DND-41 (cell line): ENCODE measurements around the gene CIZ1.
"Not testable (repeated sequence)": the region's sequence is repeated elsewhere in the genome, so short reads cannot be mapped to it uniquely, and the experiment has no call there.

Experiments
- ATAC-seq: fragments of 200-7000 bp; cut with Tn5 transposase; 3 replicates; pipeline ENCODE4 v1.9.1; 2021; ENCODE audit warnings: low read depth; ENCODE audit not compliant: insufficient read depth
- DNase-seq: peaks from one replicate; pipeline ENCODE4 v3.0.0-alpha.2; 2020
- H2AFZ ChIP-seq: 2 replicates; pipeline ENCODE4 v1.6.0; 2012; ENCODE audit warnings: low read depth, low read length
- H3K27ac ChIP-seq: 2 replicates; pipeline ENCODE4 v1.5.1; 2012; ENCODE audit warnings: low read length, inconsistent platforms
- H3K27me3 ChIP-seq: fragments of 200-600 bp; sonication (generic); 2 replicates; pipeline ENCODE4 v1.6.0; 2012; ENCODE audit warnings: low read length, mild to moderate bottlenecking, inconsistent platforms; ENCODE audit not compliant: insufficient read depth, poor library complexity
- H3K36me3 ChIP-seq: 2 replicates; pipeline ENCODE4 v1.5.1; 2012; ENCODE audit warnings: low read length, inconsistent platforms; ENCODE audit not compliant: insufficient read depth
- H3K4me1 ChIP-seq: 2 replicates; pipeline ENCODE4 v1.5.1; 2012; ENCODE audit warnings: mild to moderate bottlenecking, low read length; ENCODE audit not compliant: insufficient read depth
- H3K4me2 ChIP-seq: 2 replicates; pipeline ENCODE4 v1.6.0; 2012; ENCODE audit warnings: mild to moderate bottlenecking, moderate library complexity, low read length, inconsistent platforms; ENCODE audit not compliant: insufficient read depth
- H3K4me3 ChIP-seq, 2 experiments: fragments of 200-600 bp in 1 of 2; shearing (Covaris generic) in 1 of 2; 2 replicates each; pipeline ENCODE4 v1.5.1; 2012 to 2016; ENCODE audit warnings: inconsistent platforms in 2 of 2, low read length in 2 of 2, mild to moderate bottlenecking in 2 of 2, low read depth in 1 of 2, moderate library complexity in 1 of 2
- H3K79me2 ChIP-seq: 2 replicates; pipeline ENCODE4 v1.6.0; 2012; ENCODE audit warnings: low read length, inconsistent platforms; ENCODE audit not compliant: insufficient read depth
- H3K9ac ChIP-seq: 2 replicates; pipeline ENCODE4 v1.6.0; 2012; ENCODE audit warnings: low read depth, mild to moderate bottlenecking, inconsistent platforms, low read length, moderate library complexity
- H3K9me3 ChIP-seq: 2 replicates; pipeline ENCODE4 v1.5.1; 2012; ENCODE audit warnings: low read length, moderate library complexity, mild to moderate bottlenecking, inconsistent platforms; ENCODE audit not compliant: insufficient read depth, severe bottlenecking
- H4K20me1 ChIP-seq: 2 replicates; pipeline ENCODE4 v1.6.0; 2012; ENCODE audit warnings: low read length; ENCODE audit not compliant: insufficient read depth
- EZH2 ChIP-seq: IDR thresholded peaks from 3 replicates; pipeline ENCODE4 v1.6.1; 2012; ENCODE audit warnings: borderline replicate concordance, low read depth, mild to moderate bottlenecking, moderate library complexity, low read length, inconsistent platforms; ENCODE audit not compliant: severe bottlenecking
- TF ChIP-seq, protein P1 (sequence below): IDR thresholded peaks from 2 replicates; pipeline ENCODE4 v1.5.1; 2012; ENCODE audit warnings: borderline replicate concordance, low read length, moderate library complexity, mild to moderate bottlenecking; ENCODE audit not compliant: poor library complexity, severe bottlenecking; ENCODE audit errors: extremely low read depth

CIZ1 gene

GRCh38 chr9:128129976-128130590, 61.3 kb downstream of the CIZ1 start:
- not testable (repeated sequence) for H3K4me2 ChIP-seq, ATAC-seq, H3K27me3 ChIP-seq, H3K4me3 ChIP-seq, H3K27ac ChIP-seq, H3K9ac ChIP-seq, H2AFZ ChIP-seq, H3K36me3 ChIP-seq, H3K9me3 ChIP-seq
- peak; percentile 59 for DNase-seq
- Histone ChIP-seq H4K20me1 (peaks cover 11% of the 10 kb centered on the region; the same call in 1 of the 2 replicates), H3K4me1 (peaks cover 28% of the 10 kb centered on the region), H3K79me2 (peaks cover 23% of the 10 kb centered on the region)
- TF ChIP-seq, protein P1, sequence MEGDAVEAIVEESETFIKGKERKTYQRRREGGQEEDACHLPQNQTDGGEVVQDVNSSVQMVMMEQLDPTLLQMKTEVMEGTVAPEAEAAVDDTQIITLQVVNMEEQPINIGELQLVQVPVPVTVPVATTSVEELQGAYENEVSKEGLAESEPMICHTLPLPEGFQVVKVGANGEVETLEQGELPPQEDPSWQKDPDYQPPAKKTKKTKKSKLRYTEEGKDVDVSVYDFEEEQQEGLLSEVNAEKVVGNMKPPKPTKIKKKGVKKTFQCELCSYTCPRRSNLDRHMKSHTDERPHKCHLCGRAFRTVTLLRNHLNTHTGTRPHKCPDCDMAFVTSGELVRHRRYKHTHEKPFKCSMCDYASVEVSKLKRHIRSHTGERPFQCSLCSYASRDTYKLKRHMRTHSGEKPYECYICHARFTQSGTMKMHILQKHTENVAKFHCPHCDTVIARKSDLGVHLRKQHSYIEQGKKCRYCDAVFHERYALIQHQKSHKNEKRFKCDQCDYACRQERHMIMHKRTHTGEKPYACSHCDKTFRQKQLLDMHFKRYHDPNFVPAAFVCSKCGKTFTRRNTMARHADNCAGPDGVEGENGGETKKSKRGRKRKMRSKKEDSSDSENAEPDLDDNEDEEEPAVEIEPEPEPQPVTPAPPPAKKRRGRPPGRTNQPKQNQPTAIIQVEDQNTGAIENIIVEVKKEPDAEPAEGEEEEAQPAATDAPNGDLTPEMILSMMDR, result peak; percentile 6

DNA sequence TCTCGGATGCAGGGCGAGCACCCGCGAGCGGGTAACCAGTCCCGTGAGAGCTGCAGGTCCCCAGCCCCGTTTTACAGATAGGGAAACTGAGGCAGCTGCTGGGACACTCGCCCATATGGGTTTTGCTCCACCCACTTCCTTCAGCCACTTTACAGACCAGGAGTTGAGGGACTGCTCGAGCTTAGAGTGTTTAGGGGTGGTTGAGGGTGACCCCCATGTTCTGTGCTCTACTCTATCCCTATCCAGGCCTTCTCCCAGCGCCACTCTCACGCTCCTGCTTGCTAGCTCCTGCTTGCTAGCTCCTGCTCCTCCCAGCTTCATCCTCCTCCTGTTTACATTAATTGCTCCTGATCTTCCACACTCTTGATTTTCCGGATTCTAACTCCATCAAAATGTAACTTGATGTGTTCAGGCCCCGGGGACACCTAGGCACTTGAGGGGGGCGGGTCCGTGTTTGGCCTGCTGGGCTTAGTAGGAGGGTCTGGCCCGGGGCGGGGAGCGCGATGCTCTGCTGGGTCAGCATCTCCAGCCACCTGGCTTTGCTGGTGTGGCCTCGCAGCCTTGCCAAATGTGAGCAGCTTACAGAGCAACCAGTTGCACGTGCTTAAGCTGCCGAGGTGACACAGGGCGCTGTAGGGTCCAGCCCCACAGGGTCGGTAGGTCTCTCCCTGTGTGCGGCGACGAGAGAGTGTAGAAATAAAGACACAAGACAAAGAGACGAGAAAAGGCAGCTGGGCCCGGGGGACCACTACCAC, 62.4 kb downstream of the CIZ1 start:
- H3K79me2 ChIP-seq, result peaks cover 31% of the 10 kb centered on the region
- DNase-seq (no peak), ATAC-seq (no peak)
- peak overlapping the region; percentile 97 for H3K9ac ChIP-seq
- TF ChIP-seq EZH2, result no peak
- TF ChIP-seq, protein P1, result no peak
- peak overlapping the region; percentile 74 for H2AFZ ChIP-seq
- H3K27ac ChIP-seq, result peak overlapping the region; percentile 96
- peaks cover 13% of the 10 kb centered on the region for H3K36me3 ChIP-seq
- no peaks in the 10 kb centered on the region for H3K9me3 ChIP-seq
- H4K20me1 ChIP-seq, result peaks cover 20% of the 10 kb centered on the region
- H3K4me3 ChIP-seq, result peak overlapping the region; percentile 28 to 64
- peak overlapping the region; percentile 68 for H3K4me2 ChIP-seq
- no peaks in the 10 kb centered on the region for H3K27me3 ChIP-seq
- H3K4me1 ChIP-seq, result peaks cover 35% of the 10 kb centered on the region

DNA sequence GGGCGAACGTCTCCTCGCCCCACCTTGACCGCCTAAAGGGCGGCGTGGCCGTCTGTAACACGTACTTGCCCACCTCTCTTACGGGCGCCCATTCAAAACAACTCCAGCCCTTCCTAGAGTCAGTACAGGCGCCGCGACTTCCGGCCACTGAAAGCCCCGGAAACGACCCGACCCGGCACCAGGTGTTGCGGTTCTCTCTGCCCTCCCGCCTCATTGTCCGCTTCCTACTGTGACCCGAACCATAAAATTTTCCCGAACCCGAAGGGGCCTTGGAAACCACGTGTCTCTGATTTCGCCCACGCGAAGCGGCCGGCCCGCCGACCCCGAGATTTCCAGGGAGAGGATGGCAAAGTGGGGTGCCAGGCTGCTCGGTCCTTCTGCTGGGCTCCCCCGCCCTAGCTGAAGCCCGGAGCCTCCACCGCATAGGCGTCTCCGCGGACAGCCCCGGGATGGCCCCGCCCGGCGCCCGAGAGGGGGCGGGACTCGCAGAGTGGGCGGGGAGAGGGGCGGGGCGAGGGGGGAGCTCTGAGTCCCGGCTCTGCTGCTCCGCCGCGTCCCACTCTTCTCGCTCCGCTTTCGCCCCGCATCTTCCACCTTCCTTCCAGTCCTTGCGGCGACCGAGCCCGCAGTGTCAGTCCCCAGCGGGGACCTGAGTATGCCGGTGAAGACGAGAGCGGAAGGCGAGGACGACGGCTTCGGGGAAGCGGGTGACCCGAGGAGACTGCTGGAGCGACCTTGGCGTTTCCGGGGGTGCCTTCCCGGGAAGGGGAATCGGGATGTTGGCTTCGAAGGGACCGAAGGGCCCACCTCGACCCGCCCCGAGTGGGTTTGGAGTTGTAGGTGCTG, 63.2 kb downstream of the CIZ1 start:
- Histone ChIP-seq H3K9me3 (no peaks in the 10 kb centered on the region), H3K4me1 (peaks cover 35% of the 10 kb centered on the region), H3K4me3 (peak overlapping the region; percentile 28 to 64), H4K20me1 (peaks cover 20% of the 10 kb centered on the region), H3K27ac (peak overlapping the region; percentile 96), H3K79me2 (peaks cover 31% of the 10 kb centered on the region), H2AFZ (peak overlapping the region; percentile 74), H3K9ac (peak overlapping the region; percentile 97), H3K36me3 (peaks cover 19% of the 10 kb centered on the region), H3K4me2 (peak overlapping the region; percentile 68), H3K27me3 (no peaks in the 10 kb centered on the region)
- ATAC-seq (peak; percentile 83), DNase-seq (peak; percentile 86)
- no peak for TF ChIP-seq EZH2
- TF ChIP-seq, protein P1, result no peak
